Bronchial epithelial cell (primary cell): ENCODE results near the gene TMEM52. TPM values are rescaled to one million over a fixed set of nuclear protein-coding genes. Genes with fewer than 3 reads are reported as not detected.

Experiments
- DNase-seq: peaks from one replicate; pipeline ENCODE4 v3.0.0-alpha.2; 2010; ENCODE audit warnings: low read depth
- FAIRE-seq: peaks from 2 replicates; lab custom pipeline; 2011; peaks lifted over from hg19 to GRCh38; lab: Jason Lieb, UNC
- H3K27me3 ChIP-seq: 2 replicates; pipeline ENCODE4 v1.5.1; 2011; ENCODE audit warnings: low read length; ENCODE audit not compliant: control insufficient read depth, insufficient read depth
- H3K36me3 ChIP-seq: 2 replicates; pipeline ENCODE4 v1.5.1; 2011; ENCODE audit warnings: low read length; ENCODE audit not compliant: control insufficient read depth, insufficient read depth
- H3K4me3 ChIP-seq: 2 replicates; pipeline ENCODE4 v1.5.1; 2011; ENCODE audit warnings: mild to moderate bottlenecking, low read depth, low read length, control low read depth
- total RNA-seq: library from RNA; depleted of rRNA; stranded (reverse); fragments of >200 nt; gene quantifications from 2 replicates; pipeline ENCODE4 v1.2.1, GENCODE V29; 2014
- TF ChIP-seq, protein P1 (sequence below): IDR thresholded peaks from 2 replicates; pipeline ENCODE4 v1.5.1; 2011; ENCODE audit warnings: mild to moderate bottlenecking, moderate library complexity, low read length, control low read depth, inconsistent platforms; ENCODE audit not compliant: insufficient read depth, severe bottlenecking

Gene TMEM52
- total RNA-seq, 1 donor from 2014 or later: 1.6 TPM

GRCh38 chr1:1954015-1954414 is 34.9 kb upstream of the TMEM52 start:
- TF ChIP-seq, protein P1, sequence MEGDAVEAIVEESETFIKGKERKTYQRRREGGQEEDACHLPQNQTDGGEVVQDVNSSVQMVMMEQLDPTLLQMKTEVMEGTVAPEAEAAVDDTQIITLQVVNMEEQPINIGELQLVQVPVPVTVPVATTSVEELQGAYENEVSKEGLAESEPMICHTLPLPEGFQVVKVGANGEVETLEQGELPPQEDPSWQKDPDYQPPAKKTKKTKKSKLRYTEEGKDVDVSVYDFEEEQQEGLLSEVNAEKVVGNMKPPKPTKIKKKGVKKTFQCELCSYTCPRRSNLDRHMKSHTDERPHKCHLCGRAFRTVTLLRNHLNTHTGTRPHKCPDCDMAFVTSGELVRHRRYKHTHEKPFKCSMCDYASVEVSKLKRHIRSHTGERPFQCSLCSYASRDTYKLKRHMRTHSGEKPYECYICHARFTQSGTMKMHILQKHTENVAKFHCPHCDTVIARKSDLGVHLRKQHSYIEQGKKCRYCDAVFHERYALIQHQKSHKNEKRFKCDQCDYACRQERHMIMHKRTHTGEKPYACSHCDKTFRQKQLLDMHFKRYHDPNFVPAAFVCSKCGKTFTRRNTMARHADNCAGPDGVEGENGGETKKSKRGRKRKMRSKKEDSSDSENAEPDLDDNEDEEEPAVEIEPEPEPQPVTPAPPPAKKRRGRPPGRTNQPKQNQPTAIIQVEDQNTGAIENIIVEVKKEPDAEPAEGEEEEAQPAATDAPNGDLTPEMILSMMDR: no peak
- no peak for FAIRE-seq
- H3K4me3 ChIP-seq: no peak overlapping the region

DNA sequence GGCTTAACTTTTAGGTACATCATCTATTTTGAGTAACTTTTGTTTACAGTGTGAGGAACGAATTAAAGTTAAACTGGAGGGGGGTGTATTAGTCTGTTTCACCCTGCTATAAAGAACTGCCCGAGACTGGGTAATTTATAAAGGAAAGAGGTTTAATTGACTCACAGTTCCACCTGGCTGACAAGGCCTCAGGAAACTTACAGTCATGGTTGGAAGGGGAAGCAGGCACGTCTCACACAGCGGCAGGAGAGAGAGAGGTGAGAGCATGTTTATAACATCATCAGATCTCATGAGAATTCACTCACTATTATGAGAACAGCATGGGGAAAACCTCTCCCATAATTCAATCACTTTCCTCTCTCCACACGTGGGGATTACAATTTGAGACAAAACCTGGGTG is 31.9 kb upstream of the TMEM52 start:
- no peaks in the 10 kb centered on the region for H3K36me3 ChIP-seq
- H3K27me3 ChIP-seq: peaks cover 2% of the 10 kb centered on the region
- FAIRE-seq (no peak), DNase-seq (no peak)
- no peak overlapping the region for H3K4me3 ChIP-seq
- TF ChIP-seq, protein P1: no peak

More at GRCh38 chr1:1954015-1954414, 34.9 kb upstream of the TMEM52 start:
- Histone ChIP-seq H3K36me3 (no peaks in the 10 kb centered on the region), H3K27me3 (peaks cover 2% of the 10 kb centered on the region)
- DNase-seq: no peak

GRCh38 chr1:1948783-1949182 is 29.7 kb upstream of the TMEM52 start:
- H3K27me3 ChIP-seq: peaks cover 2% of the 10 kb centered on the region
- no peak for FAIRE-seq
- H3K4me3 ChIP-seq: no peak overlapping the region
- no peaks in the 10 kb centered on the region for H3K36me3 ChIP-seq
- TF ChIP-seq, protein P1: no peak
- no peak for DNase-seq

DNA sequence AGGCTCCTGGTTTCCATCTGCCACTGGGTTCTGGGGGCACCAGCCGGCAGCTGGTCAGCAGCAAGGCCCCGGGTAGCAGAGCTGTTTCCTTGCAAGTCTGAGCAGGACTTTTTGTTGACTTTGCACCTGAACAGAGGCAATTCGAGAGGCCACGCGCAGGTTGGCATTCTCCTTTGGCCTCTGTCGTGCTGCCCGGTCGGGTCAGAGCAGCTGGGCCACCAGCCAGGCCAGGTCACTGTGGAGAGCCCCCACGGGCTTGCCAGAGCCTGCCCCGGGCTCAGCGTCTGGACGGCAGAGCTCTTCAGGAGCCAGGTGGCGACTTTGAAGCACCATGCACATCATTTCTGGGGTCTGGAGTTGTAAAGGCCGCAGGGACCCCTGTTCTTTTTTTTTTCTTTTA is 28.4 kb upstream of the TMEM52 start:
- TF ChIP-seq, protein P1: no peak
- FAIRE-seq (no peak), DNase-seq (peak; percentile 14)
- Histone ChIP-seq H3K4me3 (no peak overlapping the region), H3K27me3 (peaks cover 2% of the 10 kb centered on the region), H3K36me3 (no peaks in the 10 kb centered on the region)

DNA sequence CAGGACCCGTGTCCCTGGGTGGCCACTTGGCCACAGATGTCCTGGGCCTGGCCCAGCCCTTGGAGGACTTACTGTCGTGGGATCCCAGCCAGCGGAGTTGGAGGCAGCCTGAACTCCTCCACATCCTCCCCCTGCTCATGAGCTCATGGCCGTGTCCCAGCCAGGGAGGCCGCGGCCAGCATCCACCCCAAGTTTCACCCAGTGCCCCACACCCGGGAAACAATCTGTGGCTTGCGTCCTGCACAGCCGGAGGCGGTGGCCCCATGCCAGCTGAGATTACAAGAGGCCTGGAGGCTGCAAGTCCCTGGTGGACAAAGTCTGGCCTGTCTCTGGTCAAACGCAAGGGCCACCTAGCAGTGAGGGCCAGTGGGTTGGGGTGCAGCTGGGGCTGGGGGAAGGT is 27.5 kb upstream of the TMEM52 start:
- TF ChIP-seq, protein P1: no peak
- Histone ChIP-seq H3K4me3 (no peak overlapping the region), H3K36me3 (no peaks in the 10 kb centered on the region), H3K27me3 (peaks cover 2% of the 10 kb centered on the region)
- FAIRE-seq: no peak
- no peak for DNase-seq

DNA sequence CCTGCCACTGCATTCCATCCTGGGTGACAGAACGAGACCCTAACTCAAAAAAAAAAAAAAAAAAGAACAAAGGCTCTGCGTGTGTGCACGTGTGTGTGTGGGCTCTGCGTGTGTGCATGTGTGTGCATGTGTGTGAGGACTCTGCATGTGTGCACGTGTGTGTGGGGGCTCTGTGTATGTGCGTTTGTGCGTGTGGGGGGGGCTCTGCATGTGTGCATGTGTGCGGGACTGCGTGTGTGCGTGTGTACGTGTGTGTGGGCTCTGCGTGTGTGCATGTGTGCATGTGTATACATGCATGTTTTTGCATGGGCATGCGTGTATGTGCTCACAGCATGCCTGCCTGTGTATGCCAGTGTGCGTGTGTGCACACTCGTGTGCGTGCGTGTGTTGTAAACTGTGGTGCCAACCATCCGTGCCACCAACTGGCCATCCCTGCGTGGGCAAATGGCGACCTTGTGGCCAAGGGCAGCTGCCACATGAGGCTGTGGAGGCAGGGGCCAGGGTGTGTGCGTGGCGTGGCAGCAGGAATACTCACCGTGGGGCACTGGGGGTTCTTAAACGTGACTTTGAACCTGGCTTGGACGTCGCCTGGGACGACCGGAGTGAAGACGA is 26.8 kb upstream of the TMEM52 start:
- H3K36me3 ChIP-seq: no peaks in the 10 kb centered on the region
- DNase-seq: no peak
- TF ChIP-seq, protein P1: no peak
- H3K4me3 ChIP-seq: no peak overlapping the region
- peak; percentile 73 for FAIRE-seq
- H3K27me3 ChIP-seq: peaks cover 2% of the 10 kb centered on the region
